ENCODE results near the gene TRIM17. TPM values are rescaled to one million over a fixed set of nuclear protein-coding genes. Genes with fewer than 3 reads are reported as not detected.
A peak's percentile ranks its signal among the peaks of the same experiment; 100 is the strongest.

TRIM17 gene
- total and polyA plus RNA-seq, 2 of the 8 experiments (the other 6 are each of a cell fraction or from before 2014, with no cell fraction given) = 1.1 to 2.2 TPM

DNA sequence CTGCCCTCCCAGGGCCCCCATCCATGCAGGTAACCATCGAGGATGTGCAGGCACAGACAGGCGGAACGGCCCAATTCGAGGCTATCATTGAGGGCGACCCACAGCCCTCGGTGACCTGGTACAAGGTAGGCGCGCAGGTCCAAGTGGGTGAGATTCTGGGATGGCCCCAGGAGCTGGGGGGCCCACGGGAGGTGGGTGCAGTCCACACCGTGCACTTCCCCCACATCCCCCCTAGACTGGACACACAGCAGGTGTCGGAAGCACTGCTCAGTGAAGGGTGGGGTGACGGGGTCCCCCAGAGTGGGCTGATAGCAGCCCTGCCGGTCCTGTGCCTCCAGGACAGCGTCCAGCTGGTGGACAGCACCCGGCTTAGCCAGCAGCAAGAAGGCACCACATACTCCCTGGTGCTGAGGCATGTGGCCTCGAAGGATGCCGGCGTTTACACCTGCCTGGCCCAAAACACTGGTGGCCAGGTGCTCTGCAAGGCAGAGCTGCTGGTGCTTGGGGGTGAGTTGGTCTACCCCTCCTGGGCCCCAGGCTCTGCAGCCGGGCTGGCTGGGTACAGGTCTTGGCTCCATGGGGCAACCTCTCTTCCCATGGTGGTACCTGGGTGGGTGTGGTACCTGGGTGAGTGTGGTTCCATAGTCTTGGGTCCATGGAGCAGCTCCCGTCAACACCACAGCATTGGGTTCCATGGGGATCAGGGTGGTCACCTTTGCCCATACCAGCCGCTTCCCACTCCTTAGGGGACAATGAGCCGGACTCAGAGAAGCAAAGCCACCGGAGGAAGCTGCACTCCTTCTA lies 50.4 kb downstream of the TRIM17 start:
- no peak overlapping the region for H3K9ac ChIP-seq (replicated peaks in 1 of 4; ENCODE audit: extremely low read depth in 1 of 4, low read depth in 3 of 4, low read length in 3 of 4)
- H2BK120ac ChIP-seq (replicated peaks; ENCODE audit: low read depth, low read length) = no peak overlapping the region
- H2AK5ac ChIP-seq (ENCODE audit: low read depth, low read length) = no peak overlapping the region
- H2BK12ac ChIP-seq (ENCODE audit: low read depth, low read length) = no peak overlapping the region
- no peak overlapping the region for H2AFZ ChIP-seq (ENCODE audit: low read length)
- H3K23me2 ChIP-seq (ENCODE audit: low read depth, low read length) = no peaks in the 10 kb centered on the region
- no peaks in the 10 kb centered on the region for H3K79me1 ChIP-seq (ENCODE audit: low read depth, low read length)
- no peaks in the 10 kb centered on the region for H3K36me3 ChIP-seq (ENCODE audit: control insufficient read depth in 2 of 4, insufficient read depth in 4 of 4, low read length in 3 of 4)
- H3K27ac ChIP-seq (ENCODE audit: low read depth, low read length) = no peak overlapping the region
- no peak overlapping the region for H3K56ac ChIP-seq (replicated peaks; ENCODE audit: insufficient read length, low read depth, low read length)
- H3K23ac ChIP-seq (ENCODE audit: insufficient read length) = no peak overlapping the region
- no peak overlapping the region for H3K4me2 ChIP-seq (ENCODE audit: insufficient read depth in 1 of 2, low read depth in 2 of 2, low read length in 2 of 2)
- no peaks in the 10 kb centered on the region for H3K79me2 ChIP-seq (ENCODE audit: control insufficient read depth in 1 of 2, insufficient read depth in 2 of 2, low read length in 2 of 2)
- H3K4me3 ChIP-seq (ENCODE audit: extremely low read depth in 1 of 4, insufficient read depth in 2 of 4, low read depth in 3 of 4, low read length in 4 of 4) = no peak overlapping the region
- peaks cover 0 to 16% (median 5%) of the 10 kb centered on the region in 4 experiments; a peak in 4 of 7 replicates for H3K4me1 ChIP-seq (replicated peaks in 1 of 4; ENCODE audit: control insufficient read depth in 3 of 4, insufficient read depth in 4 of 4, low read length in 3 of 4)
- no peak overlapping the region for H4K91ac ChIP-seq (replicated peaks; ENCODE audit: insufficient read length, low read length)
- H3K9me3 ChIP-seq (ENCODE audit: insufficient read depth in 2 of 2, low read depth in 1 of 2, low read length in 1 of 2) = no peaks in the 10 kb centered on the region
- DNase-seq (ENCODE audit: low read depth in 1 of 2, low spot score in 2 of 2) (no peak), FAIRE-seq (no peak)
- no peak overlapping the region for H3K18ac ChIP-seq (ENCODE audit: extremely low read depth, low read length)
- CTCF ChIA-PET (ENCODE audit: partially characterized antibody) = interaction anchor here (1.0 to 1.6 kb wide), 4 partner anchors 11 to 135 kb away, joined by 3 to 4 read pairs (median 3); a partner anchor contains a TSS
- H2BK15ac ChIP-seq (ENCODE audit: low read length) = no peak overlapping the region
- no peak overlapping the region for H4K5ac ChIP-seq (ENCODE audit: insufficient read length, low read depth, low read length)
- POLR2A ChIA-PET (ENCODE audit: partially characterized antibody) = interaction anchor here (0.6 to 2.4 kb wide), 5 partner anchors 12 to 123 kb away, joined by 3 to 8 read pairs (median 3); no protein-coding TSS in a partner anchor
- WGBS, 2 experiments (ENCODE audit: extremely low coverage in 1 of 2, insufficient coverage in 1 of 2, insufficient read length in 1 of 2, insufficient replicate concordance in 2 of 2, low coverage in 1 of 2, low lambda C conversion rate in 2 of 2, missing lambda C conversion rate in 1 of 2) = 88% methylated on average over 22 of the region's 23 CpGs; no CpG with 5 or more reads in 1 of the 2 experiments
- no peak overlapping the region for H3K4ac ChIP-seq (replicated peaks; ENCODE audit: insufficient read length, low read depth, low read length)
- no peak overlapping the region; the same call in 1 of the 2 replicates for H2BK20ac ChIP-seq (ENCODE audit: low read length)
- H3K14ac ChIP-seq (ENCODE audit: insufficient read length) = no peak overlapping the region
- peaks cover 0 to 2% of the 10 kb centered on the region in 2 experiments for H4K20me1 ChIP-seq (replicated peaks in 1 of 2; ENCODE audit: control insufficient read depth in 1 of 2, insufficient read depth in 2 of 2, low read length in 2 of 2)
- H4K8ac ChIP-seq (ENCODE audit: extremely low read depth, insufficient read depth, low read length) = peak overlapping the region; percentile 71; the same call in 1 of the 2 replicates
- no peak overlapping the region for H2BK5ac ChIP-seq (ENCODE audit: low read depth, low read length)
- no peaks in the 10 kb centered on the region; a peak in 3 of 7 replicates for H3K27me3 ChIP-seq (replicated peaks in 1 of 4; ENCODE audit: control insufficient read depth in 3 of 4, extremely low read depth in 1 of 4, insufficient read depth in 3 of 4, low read length in 3 of 4)
- TF ChIP-seq POLR2AphosphoS5 (IDR thresholded peaks at IDR 0.05; ENCODE audit: low read depth, low read length) (no peak), HDAC2 (IDR thresholded peaks at IDR 0.05; ENCODE audit: borderline replicate concordance in 1 of 2, low read depth in 2 of 2, low read length in 2 of 2) (no peak), TCF12 (IDR thresholded peaks at IDR 0.05; ENCODE audit: low read depth, low read length) (no peak), GABPA (IDR thresholded peaks at IDR 0.05; ENCODE audit: borderline replicate concordance, insufficient read depth, low read length) (no peak), HDAC6 (IDR thresholded peaks at IDR 0.05; ENCODE audit: low read depth, low read length) (no peak), JUND (IDR thresholded peaks at IDR 0.05; ENCODE audit: low read length) (no peak), BACH1 (IDR thresholded peaks at IDR 0.05; ENCODE audit: low read length) (no peak), EZH2 (IDR thresholded peaks at IDR 0.05; ENCODE audit: low read depth, low read length, severe bottlenecking) (no peak), SAP30 (IDR thresholded peaks at IDR 0.05; ENCODE audit: insufficient read depth, insufficient replicate concordance, low read length) (no peak)
- TF ChIP-seq, protein P1, sequence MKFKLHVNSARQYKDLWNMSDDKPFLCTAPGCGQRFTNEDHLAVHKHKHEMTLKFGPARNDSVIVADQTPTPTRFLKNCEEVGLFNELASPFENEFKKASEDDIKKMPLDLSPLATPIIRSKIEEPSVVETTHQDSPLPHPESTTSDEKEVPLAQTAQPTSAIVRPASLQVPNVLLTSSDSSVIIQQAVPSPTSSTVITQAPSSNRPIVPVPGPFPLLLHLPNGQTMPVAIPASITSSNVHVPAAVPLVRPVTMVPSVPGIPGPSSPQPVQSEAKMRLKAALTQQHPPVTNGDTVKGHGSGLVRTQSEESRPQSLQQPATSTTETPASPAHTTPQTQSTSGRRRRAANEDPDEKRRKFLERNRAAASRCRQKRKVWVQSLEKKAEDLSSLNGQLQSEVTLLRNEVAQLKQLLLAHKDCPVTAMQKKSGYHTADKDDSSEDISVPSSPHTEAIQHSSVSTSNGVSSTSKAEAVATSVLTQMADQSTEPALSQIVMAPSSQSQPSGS (IDR thresholded peaks at IDR 0.05; ENCODE audit: low read length) = no peak
